Pancreas (tissue), 10 donors: Measurements from ENCODE around the gene TEX264. TPM values are rescaled to one million over a fixed set of nuclear protein-coding genes. Genes with fewer than 3 reads are reported as not detected.
A peak's percentile ranks its signal among the peaks of the same experiment; 100 is the strongest.

Experiments used
- ATAC-seq, 4 donors: fragments of 200-7000 bp; cut with Tn5 transposase; one replicate each; pipeline versions ENCODE4 v1.8.0 to v1.9.1; 2020; ENCODE audit warnings: mild to moderate bottlenecking in 4 of 4, moderate library complexity in 4 of 4
- DNase-seq, 6 donors: peaks; one replicate each; pipeline ENCODE4 v3.0.0-alpha.2; 2020
- FAIRE-seq: peaks from 2 replicates; lab custom pipeline; 2012; peaks lifted over from hg19 to GRCh38; lab: Jason Lieb, UNC
- H3K27ac ChIP-seq, 4 donors: fragments of 200-600 bp; sonication (generic); 1 replicate in 3 of 4; 2 replicates in 1 of 4; pipeline versions ENCODE4 v1.5.0 to v1.8.0; 2020
- H3K27me3 ChIP-seq, 4 donors: fragments of 200-600 bp; one replicate each; pipeline ENCODE4 v1.8.0; 2021
- H3K36me3 ChIP-seq, 3 donors: fragments of 200-600 bp; sonication (generic) in 1 of 3; one replicate each; pipeline versions ENCODE4 v1.5.0 to v1.8.0; 2020 to 2021
- H3K4me1 ChIP-seq, 3 donors: fragments of 200-600 bp; one replicate each; pipeline ENCODE4 v1.8.0; 2021
- H3K4me3 ChIP-seq, 4 donors: fragments of 200-600 bp; sonication (generic) in 2 of 4; one replicate each; pipeline versions ENCODE4 v1.5.0 to v1.8.0; 2020 to 2021
- H3K9me3 ChIP-seq, 4 donors: fragments of 200-600 bp; one replicate each; pipeline ENCODE4 v1.8.0; 2021
- WGBS, 2 donors: extraction: QIAGEN DNeasy Blood & Tissue Kit; methylation state at CpG; one replicate each; pipeline ENCODE4 v1.1.7; 2013; 5-methylcytosine and 5-hydroxymethylcytosine counted together
- intact Hi-C, 3 donors: fragments of 100-400 bp; cut with DNase I; formaldehyde crosslinking; loops; one replicate each; pipeline versions ENCODE4 v1.11.1 to v1.14.2; 2022
- polyA plus RNA-seq, 2 donors: library from polyadenylated mRNA; stranded (reverse); fragments of 200-250 nt; gene quantifications; one replicate each; pipeline ENCODE4 v1.2.3, GENCODE V29; 2013
- total RNA-seq, 6 donors: library from RNA; stranded (reverse); fragmentation: NEBNext Ultra II Directional in 4 of 6; extraction: Animal tissue kit (Norgen Biotek cat#: 25700) in 4 of 6; gene quantifications; one replicate each; pipeline versions ENCODE4 v1.2.1 to v1.2.4, GENCODE V29; 2021 to 2023
- TF ChIP-seq, protein P1 (sequence below), 4 donors: fragments of 200-600 bp; sonication (generic) in 3 of 4; IDR thresholded peaks; one replicate each; pipeline versions ENCODE4 v1.5.0 to v1.8.0; 2021; ENCODE audit warnings: antibody characterized with exemption in 4 of 4
- donor health status: healthy with polysubstance abuse.
- donor health status: DM: no; HTN: no; CAD: no; lungs with moderate emphysema.
- donor health status: DM: no; HTN: no; CAD: no.
- donor health status: control.
- donor health status: control.
- donor health status: Bipolar disorder and iron deficiency.
- donor health status: DM: yes; HTN: yes; CAD: no.
- donor health status: DM: no; HTN: no; CAD: no.
- donor health status: DM: no; HTN: no; CAD: no.
- donor health status: DM: yes; HTN: yes; CAD: no.

Gene TEX264
- total and polyA plus RNA-seq, 8 donors: 20.9 to 59.3 (median 25.5) TPM

DNA sequence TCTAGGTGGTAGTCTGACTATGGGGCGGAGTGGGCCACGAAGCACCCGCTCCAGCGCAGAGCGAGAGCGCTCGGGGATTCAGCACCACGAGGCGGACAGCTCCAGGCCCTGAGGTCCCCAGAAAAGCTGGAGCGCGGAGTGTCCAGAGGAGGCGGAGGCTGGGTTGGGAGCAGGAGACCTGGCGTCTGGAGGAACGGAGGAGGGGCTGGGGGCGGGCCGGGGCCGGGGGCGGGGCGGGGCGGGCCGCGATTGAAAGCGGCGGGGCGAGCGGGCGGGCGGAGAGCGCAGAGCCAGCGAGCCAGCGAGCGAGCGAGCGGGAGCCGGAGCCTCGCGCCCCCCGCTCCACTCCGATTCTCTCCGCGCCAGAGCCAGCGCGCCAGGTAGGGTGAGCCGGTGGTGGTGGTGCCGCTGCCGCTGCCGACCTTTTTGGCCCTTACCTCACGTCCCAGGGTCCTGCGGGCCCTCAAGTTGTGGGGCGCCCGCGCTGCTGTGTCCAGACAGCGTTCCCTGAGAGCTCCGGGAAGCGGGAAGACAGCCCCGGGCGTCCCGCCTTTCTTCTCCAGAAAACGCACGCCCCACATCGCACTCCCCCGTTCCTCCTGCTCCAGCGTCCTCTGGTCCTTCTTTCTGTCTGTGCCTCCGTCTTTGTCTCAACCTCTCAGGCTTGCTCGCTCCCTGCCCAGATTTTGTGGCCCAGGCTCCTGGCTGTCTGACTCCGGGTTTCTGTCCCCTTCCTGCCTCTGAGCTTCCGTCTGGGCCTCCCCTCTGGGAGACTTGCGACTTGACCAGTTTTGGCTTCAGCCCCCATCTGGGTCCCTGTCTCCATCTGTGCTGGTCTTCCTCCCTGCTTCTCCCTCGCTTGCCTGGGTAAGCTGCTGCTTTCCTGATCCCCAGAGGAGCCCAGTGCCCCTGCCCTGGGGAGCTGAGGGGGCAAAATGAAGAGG, 36.0 kb downstream of the TEX264 start, which contains the start of gene GRM2:
Gene GRM2 (plus strand): TSS at position 281 of the 944 bp plus-strand sequence. CDS start 1,916 bp downstream, outside the sequence.
- no peaks in the 10 kb centered on the region for H3K27me3 ChIP-seq
- TF ChIP-seq, protein P1, sequence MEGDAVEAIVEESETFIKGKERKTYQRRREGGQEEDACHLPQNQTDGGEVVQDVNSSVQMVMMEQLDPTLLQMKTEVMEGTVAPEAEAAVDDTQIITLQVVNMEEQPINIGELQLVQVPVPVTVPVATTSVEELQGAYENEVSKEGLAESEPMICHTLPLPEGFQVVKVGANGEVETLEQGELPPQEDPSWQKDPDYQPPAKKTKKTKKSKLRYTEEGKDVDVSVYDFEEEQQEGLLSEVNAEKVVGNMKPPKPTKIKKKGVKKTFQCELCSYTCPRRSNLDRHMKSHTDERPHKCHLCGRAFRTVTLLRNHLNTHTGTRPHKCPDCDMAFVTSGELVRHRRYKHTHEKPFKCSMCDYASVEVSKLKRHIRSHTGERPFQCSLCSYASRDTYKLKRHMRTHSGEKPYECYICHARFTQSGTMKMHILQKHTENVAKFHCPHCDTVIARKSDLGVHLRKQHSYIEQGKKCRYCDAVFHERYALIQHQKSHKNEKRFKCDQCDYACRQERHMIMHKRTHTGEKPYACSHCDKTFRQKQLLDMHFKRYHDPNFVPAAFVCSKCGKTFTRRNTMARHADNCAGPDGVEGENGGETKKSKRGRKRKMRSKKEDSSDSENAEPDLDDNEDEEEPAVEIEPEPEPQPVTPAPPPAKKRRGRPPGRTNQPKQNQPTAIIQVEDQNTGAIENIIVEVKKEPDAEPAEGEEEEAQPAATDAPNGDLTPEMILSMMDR (IDR thresholded peaks at IDR 0.05): no peak
- no peak for FAIRE-seq
- peak within 1 kb of the TSS in 2 of 4 donors; percentile 21 to 49 for H3K4me3 ChIP-seq
- H3K4me1 ChIP-seq: no peaks in the 10 kb centered on the region
- H3K9me3 ChIP-seq: no peaks in the 10 kb centered on the region
- peaks cover 0 to 5% (median 0%) of the 10 kb centered on the region in 3 donors for H3K36me3 ChIP-seq
- no peak within 1 kb of the TSS for H3K27ac ChIP-seq
- 8 to 11% methylated on average over 39 to 66 of the region's 69 CpGs for WGBS, 2 donors
- ATAC-seq: peak; percentile 92 to 98 (median 96)
- peak; percentile 79 to 91 (median 83) for DNase-seq
- intact Hi-C loops: no loop called here

GRCh38 chr3:51708216-51708845, 37.3 kb downstream of the TEX264 start:
- no peak for ATAC-seq
- Histone ChIP-seq H3K9me3 (no peaks in the 10 kb centered on the region), H3K27me3 (no peaks in the 10 kb centered on the region), H3K36me3 (peaks cover 0 to 5% (median 0%) of the 10 kb centered on the region in 3 donors), H3K27ac (no peak overlapping the region), H3K4me1 (no peaks in the 10 kb centered on the region), H3K4me3 (no peak overlapping the region)
- 56 to 73% methylated on average over 3 of the region's 3 CpGs for WGBS, 2 donors
- TF ChIP-seq, protein P1 (IDR thresholded peaks at IDR 0.05): no peak
- peak in 2 of 6 donors; percentile 6 to 27 for DNase-seq
- no peak for FAIRE-seq
- intact Hi-C loops: no loop called here

DNA sequence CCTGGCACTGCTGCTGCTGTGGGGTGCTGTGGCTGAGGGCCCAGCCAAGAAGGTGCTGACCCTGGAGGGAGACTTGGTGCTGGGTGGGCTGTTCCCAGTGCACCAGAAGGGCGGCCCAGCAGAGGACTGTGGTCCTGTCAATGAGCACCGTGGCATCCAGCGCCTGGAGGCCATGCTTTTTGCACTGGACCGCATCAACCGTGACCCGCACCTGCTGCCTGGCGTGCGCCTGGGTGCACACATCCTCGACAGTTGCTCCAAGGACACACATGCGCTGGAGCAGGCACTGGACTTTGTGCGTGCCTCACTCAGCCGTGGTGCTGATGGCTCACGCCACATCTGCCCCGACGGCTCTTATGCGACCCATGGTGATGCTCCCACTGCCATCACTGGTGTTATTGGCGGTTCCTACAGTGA, 38.0 kb downstream of the TEX264 start:
- 89 to 92% methylated on average over 17 of the region's 17 CpGs for whole genome bisulfite sequencing, 2 donors
- FAIRE-seq (no peak), DNase-seq (peak in 2 of 6 donors; percentile 43 to 64), ATAC-seq (no peak)
- Histone ChIP-seq H3K36me3 (peaks cover 0 to under 1% (median 0%) of the 10 kb centered on the region in 3 donors), H3K9me3 (no peaks in the 10 kb centered on the region), H3K27ac (no peak overlapping the region), H3K27me3 (no peaks in the 10 kb centered on the region), H3K4me3 (no peak overlapping the region), H3K4me1 (no peaks in the 10 kb centered on the region)
- intact Hi-C loops: no loop called here
- TF ChIP-seq, protein P1 (IDR thresholded peaks at IDR 0.05): no peak

DNA sequence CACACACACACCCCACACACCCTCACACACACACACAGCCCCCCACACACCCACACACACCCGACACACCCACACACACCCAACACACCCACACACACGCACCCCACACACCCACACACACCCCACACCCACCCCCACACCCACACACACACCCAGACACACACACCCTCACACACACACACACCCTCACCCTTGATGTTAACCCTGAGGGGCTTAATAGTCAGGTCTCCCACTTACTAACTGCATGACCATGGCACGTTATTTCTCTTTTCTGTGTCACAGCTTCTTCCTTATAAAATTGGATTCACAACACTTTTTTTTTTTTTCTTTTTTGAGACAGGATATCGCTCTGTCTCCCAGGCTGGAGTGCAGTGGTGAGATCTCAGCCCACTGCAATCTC, 38.6 kb downstream of the TEX264 start:
- H3K27ac ChIP-seq: no peak overlapping the region
- no peaks in the 10 kb centered on the region for H3K27me3 ChIP-seq
- H3K9me3 ChIP-seq: no peaks in the 10 kb centered on the region
- H3K4me1 ChIP-seq: no peaks in the 10 kb centered on the region
- TF ChIP-seq, protein P1 (IDR thresholded peaks at IDR 0.05): no peak
- H3K36me3 ChIP-seq: no peaks in the 10 kb centered on the region
- FAIRE-seq (no peak), DNase-seq (no peak), ATAC-seq (no peak)
- intact Hi-C loops: loop anchor here in 1 of 3 donors (10.0 kb wide), 1 partner anchor 95 kb away; no protein-coding TSS in a partner anchor
- WGBS, 2 donors: 63 to 80% methylated on average over 3 of the region's 4 CpGs
- no peak overlapping the region for H3K4me3 ChIP-seq
